A549 (cell line): ENCODE results near the gene FAM110D. TPM values are rescaled to one million over a fixed set of nuclear protein-coding genes. Genes with fewer than 3 reads are reported as not detected.

Source experiments
- ATAC-seq, 2 experiments: fragments of 200-7000 bp in 1 of 2; fragments of >200 bp in 1 of 2; cut with Nextera tagmentation in 1 of 2; cut with Tn5 transposase in 1 of 2; 3 replicates each; pipeline versions ENCODE4 v1.8.0 to v1.9.1; 2018 to 2020; ENCODE audit warnings: mild to moderate bottlenecking in 1 of 2, moderate library complexity in 1 of 2
- CTCF ChIA-PET: fragments of 300-600 bp; sonication (Branson Sonifier 250); formaldehyde crosslinking; extraction: SDS; loops from one replicate; lab custom pipeline; 2021; ENCODE audit warnings: antibody characterized with exemption, inconsistent platforms; lab: Yijun Ruan, JAX
- POLR2A ChIA-PET: fragments of 350-600 bp; formaldehyde crosslinking; extraction: SDS; loops from one replicate; lab custom pipeline; 2021; ENCODE audit warnings: antibody characterized with exemption, inconsistent platforms; lab: Yijun Ruan, JAX
- DNase-seq, 2 experiments: peaks; one replicate each; pipeline versions ENCODE4 v3.0.0 to v3.0.0-alpha.2; 2011 to 2016; ENCODE audit warnings: low read depth in 1 of 2, low spot score in 1 of 2
- FAIRE-seq: peaks from 2 replicates; lab custom pipeline; 2011; peaks lifted over from hg19 to GRCh38; lab: Jason Lieb, UNC
- H3K27ac ChIP-seq, 2 experiments: fragments of >200 bp; sonication (Bioruptor Twin); formaldehyde crosslinking; 3 replicates each; pipeline ENCODE4 v1.5.1; 2016 to 2017
- H3K4me1 ChIP-seq: fragments of >200 bp; sonication (Bioruptor Twin); formaldehyde crosslinking; 3 replicates; pipeline ENCODE4 v1.6.1; 2016
- H3K4me2 ChIP-seq: fragments of >200 bp; sonication (Bioruptor Twin); formaldehyde crosslinking; 3 replicates; pipeline ENCODE4 v1.6.1; 2016
- H3K4me3 ChIP-seq: fragments of >200 bp; sonication (Bioruptor Twin); formaldehyde crosslinking; 3 replicates; pipeline ENCODE4 v1.5.1; 2016
- H3K9me3 ChIP-seq: fragments of >200 bp; sonication (Bioruptor Twin); formaldehyde crosslinking; 3 replicates; pipeline ENCODE4 v1.6.1; 2016
- BHLHE40 ChIP-seq: IDR thresholded peaks from 2 replicates; pipeline ENCODE4 v1.6.1; 2012; ENCODE audit warnings: low read depth, low read length, inconsistent platforms
- CBX8 ChIP-seq: fragments of 200-600 bp; sonication (generic); IDR thresholded peaks from 2 replicates; pipeline ENCODE4 v1.6.1; 2016
- FOSL2 ChIP-seq, 2 experiments: fragments of 450-650 bp in 1 of 2; fragments of >200 bp in 1 of 2; sonication (Bioruptor Twin) in 1 of 2; formaldehyde crosslinking; IDR thresholded peaks; 2 replicates each; pipeline versions ENCODE4 v1.5.0 to v1.6.1; 2016 to 2020; ENCODE audit warnings: mild to moderate bottlenecking in 1 of 2, moderate library complexity in 1 of 2
- HOXA7 ChIP-seq: fragments of 250-450 bp; sonication (Bioruptor Pico); IDR thresholded peaks from 2 replicates; pipeline ENCODE4 v1.5.0; 2020; ENCODE audit warnings: mild to moderate bottlenecking, moderate library complexity
- JUN ChIP-seq, 2 experiments: fragments of >200 bp; sonication (Bioruptor Twin); formaldehyde crosslinking; IDR thresholded peaks; 2 replicates in 1 of 2; 3 replicates in 1 of 2; pipeline ENCODE4 v1.6.1; 2016 to 2017
- MAX ChIP-seq: IDR thresholded peaks from 2 replicates; pipeline ENCODE4 v1.6.1; 2012
- MYC ChIP-seq: IDR thresholded peaks from 2 replicates; pipeline ENCODE4 v1.6.1; 2012; ENCODE audit warnings: mild to moderate bottlenecking, inconsistent platforms, low read length, improper control_type of control experiment, borderline replicate concordance
- NPAS2 ChIP-seq: fragments of 250-450 bp; sonication (Bioruptor Pico); IDR thresholded peaks from 2 replicates; pipeline ENCODE4 v1.8.0; 2022; ENCODE audit warnings: mild to moderate bottlenecking, moderate library complexity, borderline replicate concordance
- POLR2AphosphoS2 ChIP-seq: conservative IDR thresholded peaks from 2 replicates; pipeline ENCODE4 v1.6.1; 2012; ENCODE audit warnings: low read length, improper control_type of control experiment, inconsistent platforms
- WGBS: methylation state at CpG from one replicate; pipeline ENCODE4 v1.1.6; 2017; ENCODE audit errors: missing lambda C conversion rate; 5-methylcytosine and 5-hydroxymethylcytosine counted together
- polyA plus RNA-seq, 4 experiments: library from polyadenylated mRNA; depleted of rRNA in 3 of 4; stranded (reverse); fragments of >200 nt; fragmentation: RNase III in 1 of 4; extraction: RNeasy Plus Mini Kit Qiagen cat#74134 plus additional on column Dnase treatment in 1 of 4; gene quantifications; 2 replicates in 3 of 4; 3 replicates in 1 of 4; pipeline ENCODE4 v1.2.3, GENCODE V29; 2011 to 2017
- TF ChIP-seq, protein P1 (sequence below): fragments of >200 bp; sonication (Bioruptor Twin); formaldehyde crosslinking; IDR thresholded peaks from 3 replicates; pipeline ENCODE4 v1.5.1; 2016

The FAM110D gene
- polyA plus RNA-seq, 2 of the 4 experiments (the other 2 are of a cell fraction) = 0.04 TPM

DNA sequence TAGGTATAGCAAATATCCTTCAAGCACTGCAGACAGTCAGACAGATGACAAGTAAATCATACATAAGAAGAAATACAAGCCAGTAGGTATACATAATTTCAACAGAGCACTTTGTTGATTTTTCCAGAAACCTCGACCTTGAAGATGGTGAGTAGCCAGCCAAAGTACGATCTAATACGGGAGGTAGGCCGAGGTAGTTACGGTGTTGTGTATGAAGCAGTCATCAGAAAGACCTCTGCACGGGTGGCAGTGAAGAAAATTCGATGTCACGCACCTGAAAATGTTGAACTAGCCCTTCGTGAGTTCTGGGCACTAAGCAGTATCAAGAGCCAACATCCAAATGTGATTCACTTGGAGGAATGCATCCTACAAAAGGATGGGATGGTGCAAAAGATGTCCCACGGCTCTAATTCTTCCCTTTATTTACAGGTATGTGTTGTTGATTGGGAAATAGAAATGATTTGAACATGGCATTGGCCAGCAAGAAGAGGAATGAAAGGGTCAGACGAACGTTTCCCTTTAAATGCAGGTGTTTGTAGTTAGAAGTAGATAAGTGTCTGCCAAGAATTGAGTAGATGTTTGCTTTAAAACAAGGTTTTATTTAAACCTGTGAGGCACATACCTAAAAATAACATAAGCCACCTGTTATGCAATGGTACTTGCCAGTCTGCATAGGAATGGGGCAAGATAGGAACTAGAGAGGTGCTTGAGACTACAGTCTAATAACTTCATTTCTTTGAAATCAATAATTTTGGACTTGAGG, 44.5 kb upstream of the FAM110D start:
- no peak for TF ChIP-seq MAX
- TF ChIP-seq CBX8 = no peak
- no peak for TF ChIP-seq MYC
- no peak for TF ChIP-seq BHLHE40
- no peak for TF ChIP-seq FOSL2 (IDR thresholded peaks at IDR 0.05)
- no peak for TF ChIP-seq FOSL2 (CRISPR knock-in tag; IDR thresholded peaks at IDR 0.05)
- TF ChIP-seq, protein P1, sequence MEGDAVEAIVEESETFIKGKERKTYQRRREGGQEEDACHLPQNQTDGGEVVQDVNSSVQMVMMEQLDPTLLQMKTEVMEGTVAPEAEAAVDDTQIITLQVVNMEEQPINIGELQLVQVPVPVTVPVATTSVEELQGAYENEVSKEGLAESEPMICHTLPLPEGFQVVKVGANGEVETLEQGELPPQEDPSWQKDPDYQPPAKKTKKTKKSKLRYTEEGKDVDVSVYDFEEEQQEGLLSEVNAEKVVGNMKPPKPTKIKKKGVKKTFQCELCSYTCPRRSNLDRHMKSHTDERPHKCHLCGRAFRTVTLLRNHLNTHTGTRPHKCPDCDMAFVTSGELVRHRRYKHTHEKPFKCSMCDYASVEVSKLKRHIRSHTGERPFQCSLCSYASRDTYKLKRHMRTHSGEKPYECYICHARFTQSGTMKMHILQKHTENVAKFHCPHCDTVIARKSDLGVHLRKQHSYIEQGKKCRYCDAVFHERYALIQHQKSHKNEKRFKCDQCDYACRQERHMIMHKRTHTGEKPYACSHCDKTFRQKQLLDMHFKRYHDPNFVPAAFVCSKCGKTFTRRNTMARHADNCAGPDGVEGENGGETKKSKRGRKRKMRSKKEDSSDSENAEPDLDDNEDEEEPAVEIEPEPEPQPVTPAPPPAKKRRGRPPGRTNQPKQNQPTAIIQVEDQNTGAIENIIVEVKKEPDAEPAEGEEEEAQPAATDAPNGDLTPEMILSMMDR = no peak
- H3K4me3 ChIP-seq = no peak overlapping the region
- no peak overlapping the region for H3K4me2 ChIP-seq
- H3K27ac ChIP-seq = no peak overlapping the region
- H3K4me1 ChIP-seq = peaks cover 6% of the 10 kb centered on the region
- ChIA-PET CTCF (interaction anchor here (1.2 to 3.2 kb wide), 3 partner anchors 10 to 78 kb away, joined by 3 to 21 read pairs (median 4); no protein-coding TSS in a partner anchor), POLR2A (no interaction called here)
- DNase-seq (no peak), ATAC-seq (no peak), FAIRE-seq (no peak)
- H3K9me3 ChIP-seq = no peaks in the 10 kb centered on the region
- 88% methylated on average over 12 of the region's 12 CpGs for WGBS

GRCh38 chr1:26119892-26120608, 38.8 kb upstream of the FAM110D start:
- no peaks in the 10 kb centered on the region for H3K9me3 ChIP-seq
- TF ChIP-seq, protein P1 = no peak
- no peak for TF ChIP-seq POLR2AphosphoS2
- no peak for TF ChIP-seq JUN (IDR thresholded peaks at IDR 0.05)
- ChIA-PET POLR2A (no interaction called here), CTCF (interaction anchor here (0.5 to 4.3 kb wide), 3 partner anchors 25 to 600 kb away, joined by 3 to 22 read pairs (median 4); no protein-coding TSS in a partner anchor)
- no peak overlapping the region for H3K4me3 ChIP-seq
- DNase-seq (no peak), ATAC-seq (no peak), FAIRE-seq (no peak)
- H3K4me2 ChIP-seq = no peak overlapping the region
- no peak overlapping the region for H3K27ac ChIP-seq
- peaks cover 34% of the 10 kb centered on the region for H3K4me1 ChIP-seq
- WGBS = 84% methylated on average over 9 of the region's 9 CpGs

- peaks cover 39% of the 10 kb centered on the region for H3K4me1 ChIP-seq
- FAIRE-seq = no peak
- no peak for DNase-seq
- ChIA-PET POLR2A (interaction anchor here (1.7 kb wide), 1 partner anchor 23 kb away, joined by 8 read pairs; no protein-coding TSS in a partner anchor), CTCF (interaction anchor here (1.1 to 7.1 kb wide), 7 partner anchors 9 to 200 kb away, joined by 3 to 46 read pairs (median 5); no protein-coding TSS in a partner anchor)
- H3K27ac ChIP-seq = peak overlapping the region; percentile 17 to 56; a peak in 3 of 6 replicates
- ATAC-seq = no peak
- no peaks in the 10 kb centered on the region for H3K9me3 ChIP-seq
- peak overlapping the region; percentile 63; the same call in 1 of the 3 replicates for H3K4me2 ChIP-seq
- TF ChIP-seq HOXA7 (CRISPR knock-in tag) (no peak), NPAS2 (CRISPR knock-in tag) (no peak)
- no peak overlapping the region for H3K4me3 ChIP-seq
- WGBS = 86% methylated on average over 8 of the region's 8 CpGs
These were observed 36.8 kb upstream of the FAM110D start for GRCh38 chr1:26121854-26122773.
